HEK293 (cell line): Measurements from ENCODE around the gene PHF13.

Source experiments
- KLF8 ChIP-seq: fragments of 450-650 bp; formaldehyde crosslinking; IDR thresholded peaks from 2 replicates; pipeline ENCODE4 v1.5.1; 2016; ENCODE audit warnings: missing biosample characterization, missing genetic modification characterization
- PRDM10 ChIP-seq: fragments of 450-650 bp; formaldehyde crosslinking; IDR thresholded peaks from 2 replicates; pipeline ENCODE4 v1.5.1; 2016; ENCODE audit warnings: missing biosample characterization, missing genetic modification characterization
- PRDM2 ChIP-seq: fragments of 450-650 bp; formaldehyde crosslinking; IDR thresholded peaks from 2 replicates; pipeline ENCODE4 v1.5.1; 2016; ENCODE audit warnings: missing biosample characterization, missing genetic modification characterization, borderline replicate concordance
- TSHZ1 ChIP-seq: fragments of 450-650 bp; formaldehyde crosslinking; IDR thresholded peaks from 2 replicates; pipeline ENCODE4 v1.5.1; 2016; ENCODE audit warnings: missing biosample characterization, missing genetic modification characterization, borderline replicate concordance
- ZBTB20 ChIP-seq: fragments of 450-650 bp; formaldehyde crosslinking; IDR thresholded peaks from 2 replicates; pipeline ENCODE4 v1.5.1; 2016; ENCODE audit warnings: missing biosample characterization, missing genetic modification characterization
- ZBTB48 ChIP-seq: fragments of 450-650 bp; formaldehyde crosslinking; IDR thresholded peaks from 2 replicates; pipeline ENCODE4 v1.5.1; 2016; ENCODE audit warnings: missing biosample characterization, missing genetic modification characterization
- ZBTB6 ChIP-seq: fragments of 450-650 bp; formaldehyde crosslinking; IDR thresholded peaks from 2 replicates; pipeline ENCODE4 v1.5.1; 2017; ENCODE audit warnings: missing biosample characterization, missing genetic modification characterization
- ZNF140 ChIP-seq: fragments of 450-650 bp; formaldehyde crosslinking; IDR thresholded peaks from 2 replicates; pipeline ENCODE4 v1.5.1; 2016; ENCODE audit warnings: missing biosample characterization, missing genetic modification characterization
- ZNF174 ChIP-seq: fragments of 450-650 bp; formaldehyde crosslinking; IDR thresholded peaks from 2 replicates; pipeline ENCODE4 v1.5.0; 2017; ENCODE audit warnings: missing biosample characterization, mild to moderate bottlenecking, missing genetic modification characterization
- ZNF202 ChIP-seq: fragments of 450-650 bp; formaldehyde crosslinking; IDR thresholded peaks from 2 replicates; pipeline ENCODE4 v1.5.1; 2016; ENCODE audit warnings: missing biosample characterization, missing genetic modification characterization, borderline replicate concordance
- ZNF211 ChIP-seq: fragments of 450-650 bp; formaldehyde crosslinking; IDR thresholded peaks from 2 replicates; pipeline ENCODE4 v1.5.1; 2016; ENCODE audit warnings: low read depth, missing biosample characterization, missing genetic modification characterization
- ZNF223 ChIP-seq: fragments of 450-650 bp; formaldehyde crosslinking; IDR thresholded peaks from 2 replicates; pipeline ENCODE4 v1.5.1; 2016; ENCODE audit warnings: missing biosample characterization, missing genetic modification characterization
- ZNF341 ChIP-seq: fragments of 450-650 bp; formaldehyde crosslinking; IDR thresholded peaks from 2 replicates; pipeline ENCODE4; 2016; ENCODE audit warnings: low read depth, missing biosample characterization, missing genetic modification characterization
- ZNF354C ChIP-seq: fragments of 450-650 bp; formaldehyde crosslinking; IDR thresholded peaks from 2 replicates; pipeline ENCODE4 v1.5.1; 2016; ENCODE audit warnings: missing biosample characterization, missing genetic modification characterization, low read depth, borderline replicate concordance
- ZNF394 ChIP-seq: fragments of 450-650 bp; formaldehyde crosslinking; IDR thresholded peaks from 2 replicates; pipeline ENCODE4 v1.5.1; 2016; ENCODE audit warnings: missing biosample characterization, missing genetic modification characterization, mild to moderate bottlenecking, moderate library complexity, borderline replicate concordance
- ZNF423 ChIP-seq: fragments of 450-650 bp; formaldehyde crosslinking; IDR thresholded peaks from 2 replicates; pipeline ENCODE4 v1.5.1; 2016; ENCODE audit warnings: missing biosample characterization, missing genetic modification characterization
- ZNF48 ChIP-seq: fragments of 450-650 bp; formaldehyde crosslinking; IDR thresholded peaks from 2 replicates; pipeline ENCODE4 v1.5.1; 2016; ENCODE audit warnings: missing biosample characterization, missing genetic modification characterization
- ZNF530 ChIP-seq: fragments of 450-650 bp; formaldehyde crosslinking; IDR thresholded peaks from 2 replicates; pipeline ENCODE4 v1.5.1; 2016; ENCODE audit warnings: low read depth, missing biosample characterization, missing genetic modification characterization
- ZNF701 ChIP-seq: fragments of 450-650 bp; formaldehyde crosslinking; IDR thresholded peaks from 2 replicates; pipeline ENCODE4 v1.5.1; 2016; ENCODE audit warnings: missing biosample characterization, missing genetic modification characterization
- ZNF747 ChIP-seq: fragments of 450-650 bp; formaldehyde crosslinking; IDR thresholded peaks from 2 replicates; pipeline ENCODE4 v1.5.1; 2016; ENCODE audit warnings: missing biosample characterization, missing genetic modification characterization
- ZNF76 ChIP-seq: fragments of 450-650 bp; formaldehyde crosslinking; IDR thresholded peaks from 2 replicates; pipeline ENCODE4; 2016; ENCODE audit warnings: low read depth, missing biosample characterization, missing genetic modification characterization, borderline replicate concordance
- ZNF776 ChIP-seq: fragments of 450-650 bp; formaldehyde crosslinking; IDR thresholded peaks from 2 replicates; pipeline ENCODE4 v1.5.0; 2017; ENCODE audit warnings: missing biosample characterization, missing genetic modification characterization, borderline replicate concordance
- ZNF777 ChIP-seq: fragments of 450-650 bp; formaldehyde crosslinking; IDR thresholded peaks from 2 replicates; pipeline ENCODE4 v1.5.1; 2017; ENCODE audit warnings: missing biosample characterization, missing genetic modification characterization, borderline replicate concordance
- ZNF837 ChIP-seq: fragments of 450-650 bp; formaldehyde crosslinking; IDR thresholded peaks from 2 replicates; pipeline ENCODE4 v1.5.1; 2016; ENCODE audit warnings: missing biosample characterization, missing genetic modification characterization

The PHF13 gene

GRCh38 chr1:6602669-6603237 is 10.8 kb upstream of the PHF13 start, which contains the start of gene KLHL21 (continued):
- no peak for TF ChIP-seq ZNF48
- no peak; the same call in 1 of the 2 replicates for TF ChIP-seq ZBTB6 (tag by site-specific recombination)
- no peak for TF ChIP-seq ZNF530 (tag by site-specific recombination)
- TF ChIP-seq ZNF76 (tag by site-specific recombination), result peak; percentile 43; the same call in 1 of the 2 replicates
- TF ChIP-seq ZNF776 (tag by site-specific recombination), result no peak
- no peak for TF ChIP-seq ZNF701 (tag by site-specific recombination)
- TF ChIP-seq ZNF354C (tag by site-specific recombination), result no peak
- TF ChIP-seq ZNF202 (tag by site-specific recombination), result no peak
- TF ChIP-seq ZBTB20 (tag by site-specific recombination), result no peak
- no peak for TF ChIP-seq ZNF223
- TF ChIP-seq ZNF837, result no peak
- no peak for TF ChIP-seq ZNF747 (tag by site-specific recombination)
- TF ChIP-seq ZNF174 (tag by site-specific recombination), result no peak
- TF ChIP-seq ZNF211 (tag by site-specific recombination), result no peak
- no peak for TF ChIP-seq ZNF777 (tag by site-specific recombination)
- TF ChIP-seq PRDM2 (tag by site-specific recombination), result no peak
- TF ChIP-seq ZNF140 (tag by site-specific recombination), result no peak
- TF ChIP-seq KLF8, result peak; percentile 65; the same call in 1 of the 2 replicates
- no peak for TF ChIP-seq ZNF394
- TF ChIP-seq ZBTB48 (tag by site-specific recombination), result no peak
- peak; percentile 81 for TF ChIP-seq ZNF341
- no peak for TF ChIP-seq ZNF423 (tag by site-specific recombination)
- TF ChIP-seq PRDM10 (tag by site-specific recombination), result no peak
- TF ChIP-seq TSHZ1 (tag by site-specific recombination), result no peak
